Upper lobe of left lung (tissue), 4 donors: Measurements from ENCODE around the gene CEACAM1.

Experiments used
- EP300 ChIP-seq, 4 donors: sonication (generic); formaldehyde crosslinking; IDR thresholded peaks; one replicate each; pipeline ENCODE4 v1.5.1; 2017; ENCODE audit warnings: antibody characterized with exemption in 4 of 4, control low read depth in 2 of 4
- POLR2A ChIP-seq, 4 donors: fragments of 450-650 bp; IDR thresholded peaks; one replicate each; pipeline ENCODE4 v1.5.1; 2016 to 2017; ENCODE audit warnings: antibody characterized with exemption in 4 of 4, mild to moderate bottlenecking in 2 of 4
- POLR2AphosphoS5 ChIP-seq, 2 donors: sonication (generic); formaldehyde crosslinking; IDR thresholded peaks; one replicate each; pipeline ENCODE4 v1.5.1; 2017; ENCODE audit warnings: antibody characterized with exemption in 2 of 2
- TF ChIP-seq, protein P1 (sequence below), 6 experiments: fragments of 450-650 bp in 4 of 6; fragments of 200-600 bp in 2 of 6; sonication (generic) in 2 of 6; IDR thresholded peaks; one replicate each; pipeline ENCODE4 v1.5.1; 2016 to 2019; ENCODE audit warnings: antibody characterized with exemption in 6 of 6

DNA sequence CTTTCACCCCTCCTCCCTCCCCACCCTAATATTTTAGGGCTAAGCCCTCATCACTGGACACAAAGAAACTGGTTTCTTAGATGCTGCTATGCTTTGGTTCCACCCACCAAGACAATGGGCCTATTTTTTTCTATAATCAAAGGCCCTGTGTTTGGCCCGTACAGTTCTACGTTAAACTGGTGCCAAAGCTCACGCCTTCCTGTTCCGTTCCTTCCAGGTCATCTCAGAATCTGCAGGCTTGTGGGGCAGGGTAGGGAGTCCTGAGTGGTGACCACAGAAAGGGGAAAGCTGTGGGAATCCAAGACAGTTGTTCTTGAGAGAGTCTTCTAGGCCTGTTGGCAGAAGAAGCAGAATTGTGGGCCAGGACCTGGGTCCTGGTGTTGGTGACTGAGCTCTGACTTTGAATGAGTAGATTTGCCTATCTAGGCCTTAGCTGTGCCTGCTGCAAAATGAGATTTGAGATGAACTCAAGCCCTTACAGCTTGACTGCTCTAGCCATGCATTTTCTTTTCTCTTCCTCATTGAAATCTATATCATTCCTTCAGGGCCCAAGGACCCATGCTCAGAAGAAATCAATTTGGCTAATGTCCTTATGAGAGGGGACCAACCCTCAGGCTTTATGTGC, 66.5 kb downstream of the CEACAM1 start:
- no peak for TF ChIP-seq POLR2AphosphoS5 (IDR thresholded peaks at IDR 0.05)
- TF ChIP-seq, protein P1, sequence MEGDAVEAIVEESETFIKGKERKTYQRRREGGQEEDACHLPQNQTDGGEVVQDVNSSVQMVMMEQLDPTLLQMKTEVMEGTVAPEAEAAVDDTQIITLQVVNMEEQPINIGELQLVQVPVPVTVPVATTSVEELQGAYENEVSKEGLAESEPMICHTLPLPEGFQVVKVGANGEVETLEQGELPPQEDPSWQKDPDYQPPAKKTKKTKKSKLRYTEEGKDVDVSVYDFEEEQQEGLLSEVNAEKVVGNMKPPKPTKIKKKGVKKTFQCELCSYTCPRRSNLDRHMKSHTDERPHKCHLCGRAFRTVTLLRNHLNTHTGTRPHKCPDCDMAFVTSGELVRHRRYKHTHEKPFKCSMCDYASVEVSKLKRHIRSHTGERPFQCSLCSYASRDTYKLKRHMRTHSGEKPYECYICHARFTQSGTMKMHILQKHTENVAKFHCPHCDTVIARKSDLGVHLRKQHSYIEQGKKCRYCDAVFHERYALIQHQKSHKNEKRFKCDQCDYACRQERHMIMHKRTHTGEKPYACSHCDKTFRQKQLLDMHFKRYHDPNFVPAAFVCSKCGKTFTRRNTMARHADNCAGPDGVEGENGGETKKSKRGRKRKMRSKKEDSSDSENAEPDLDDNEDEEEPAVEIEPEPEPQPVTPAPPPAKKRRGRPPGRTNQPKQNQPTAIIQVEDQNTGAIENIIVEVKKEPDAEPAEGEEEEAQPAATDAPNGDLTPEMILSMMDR (IDR thresholded peaks at IDR 0.05): no peak
- no peak for TF ChIP-seq EP300 (IDR thresholded peaks at IDR 0.05)
- no peak for TF ChIP-seq POLR2A (IDR thresholded peaks at IDR 0.05)
